Body of pancreas (tissue), 4 donors: ENCODE measurements around the gene RNF11.

Source experiments
- POLR2A ChIP-seq, 3 donors: fragments of 450-650 bp; IDR thresholded peaks; one replicate each; pipeline ENCODE4 v1.6.1; 2016; ENCODE audit warnings: antibody characterized with exemption in 3 of 3, mild to moderate bottlenecking in 2 of 3
- TF ChIP-seq, protein P1 (sequence below), 7 experiments: fragments of 450-650 bp in 4 of 7; fragments of 200-600 bp in 3 of 7; sonication (generic) in 3 of 7; IDR thresholded peaks; one replicate each; pipeline ENCODE4 v1.5.1; 2016 to 2019; ENCODE audit warnings: antibody characterized with exemption in 7 of 7

DNA sequence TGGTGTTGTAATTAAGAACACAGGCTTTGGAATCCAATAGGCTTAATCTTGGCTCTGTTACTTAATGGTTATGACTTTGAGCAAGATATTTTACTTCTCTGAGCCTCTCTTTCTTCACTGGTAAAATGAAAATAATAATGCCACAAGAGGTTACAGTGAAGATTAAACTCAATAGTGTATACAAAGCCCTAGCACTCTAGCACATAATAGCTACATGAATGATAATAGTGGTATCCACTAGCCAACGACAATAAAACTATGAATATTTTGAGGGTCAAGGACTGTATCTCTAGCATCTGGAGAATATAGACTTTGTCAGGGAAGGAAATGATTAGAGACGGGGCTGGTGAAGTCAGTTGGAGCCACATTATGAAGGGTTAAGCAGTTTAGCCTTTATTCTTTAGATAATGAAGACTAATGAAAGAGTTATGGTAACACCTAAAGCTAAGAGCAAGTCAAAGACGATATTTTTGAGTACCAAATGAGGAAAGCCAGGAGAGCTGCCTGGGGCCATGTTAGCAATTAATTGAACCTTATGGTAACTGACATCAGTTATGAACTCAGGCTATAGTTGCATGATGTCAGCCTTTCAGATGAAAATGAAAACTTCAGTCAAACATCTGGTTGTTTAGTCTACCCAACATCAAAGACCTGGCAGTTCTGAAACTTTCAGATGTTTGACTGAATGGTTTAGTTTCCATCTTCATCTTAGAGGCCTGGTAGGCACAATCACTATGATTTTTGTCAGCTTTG lies 32.8 kb upstream of the RNF11 start:
- TF ChIP-seq, protein P1, sequence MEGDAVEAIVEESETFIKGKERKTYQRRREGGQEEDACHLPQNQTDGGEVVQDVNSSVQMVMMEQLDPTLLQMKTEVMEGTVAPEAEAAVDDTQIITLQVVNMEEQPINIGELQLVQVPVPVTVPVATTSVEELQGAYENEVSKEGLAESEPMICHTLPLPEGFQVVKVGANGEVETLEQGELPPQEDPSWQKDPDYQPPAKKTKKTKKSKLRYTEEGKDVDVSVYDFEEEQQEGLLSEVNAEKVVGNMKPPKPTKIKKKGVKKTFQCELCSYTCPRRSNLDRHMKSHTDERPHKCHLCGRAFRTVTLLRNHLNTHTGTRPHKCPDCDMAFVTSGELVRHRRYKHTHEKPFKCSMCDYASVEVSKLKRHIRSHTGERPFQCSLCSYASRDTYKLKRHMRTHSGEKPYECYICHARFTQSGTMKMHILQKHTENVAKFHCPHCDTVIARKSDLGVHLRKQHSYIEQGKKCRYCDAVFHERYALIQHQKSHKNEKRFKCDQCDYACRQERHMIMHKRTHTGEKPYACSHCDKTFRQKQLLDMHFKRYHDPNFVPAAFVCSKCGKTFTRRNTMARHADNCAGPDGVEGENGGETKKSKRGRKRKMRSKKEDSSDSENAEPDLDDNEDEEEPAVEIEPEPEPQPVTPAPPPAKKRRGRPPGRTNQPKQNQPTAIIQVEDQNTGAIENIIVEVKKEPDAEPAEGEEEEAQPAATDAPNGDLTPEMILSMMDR (IDR thresholded peaks at IDR 0.05): no peak
- TF ChIP-seq POLR2A (IDR thresholded peaks at IDR 0.05): no peak
